HG03571 (cell line): ENCODE data around the gene H2BK1.

Source experiments
- ATAC-seq: cut with Tn5 transposase; IDR thresholded peaks from one replicate; pipeline ENCODE4 v1.9.1; 2021; ENCODE audit not compliant: unreplicated experiment

The H2BK1 gene

DNA sequence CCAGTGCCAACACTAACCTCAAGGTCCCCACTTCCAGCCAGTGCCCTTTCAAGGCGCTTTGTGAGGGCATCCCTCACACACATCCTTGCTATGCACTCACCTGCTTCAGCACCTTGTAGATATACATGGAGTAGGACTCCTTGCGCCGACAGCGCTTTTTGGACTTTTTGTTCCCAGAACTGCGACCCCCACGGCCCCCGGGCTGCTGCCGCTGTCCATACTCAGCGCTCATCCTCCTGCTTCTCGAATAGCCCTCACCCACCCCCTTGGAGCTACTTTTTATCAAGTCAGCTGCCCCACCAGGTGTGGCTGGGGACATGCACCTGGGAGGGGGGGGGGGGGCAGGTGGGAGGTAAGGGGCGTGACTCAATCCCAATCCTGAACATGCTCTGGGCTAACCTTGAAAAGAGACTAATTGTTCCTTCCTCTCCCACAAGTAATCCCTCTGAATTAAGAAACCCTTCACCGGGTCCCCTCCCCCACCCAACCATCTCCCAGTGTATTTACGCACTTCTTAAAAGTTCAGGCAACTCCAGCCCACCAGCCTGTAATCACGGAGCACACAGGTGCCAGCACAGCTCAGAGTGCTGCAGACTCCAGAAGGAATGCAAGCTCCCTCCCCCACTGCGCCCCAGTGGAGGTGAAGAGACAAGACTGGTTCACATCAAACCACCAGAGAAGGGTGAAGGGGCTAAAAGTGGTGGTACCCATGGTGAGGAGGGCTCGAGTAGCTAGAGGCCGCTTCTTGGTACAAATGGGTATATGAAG lies at the start of gene H2BK1:
H2BK1 (minus strand) TSS at position 402 of the 768 bp plus-strand sequence; CDS start at position 232, 170 bp downstream.
- ATAC-seq: no peak

DNA sequence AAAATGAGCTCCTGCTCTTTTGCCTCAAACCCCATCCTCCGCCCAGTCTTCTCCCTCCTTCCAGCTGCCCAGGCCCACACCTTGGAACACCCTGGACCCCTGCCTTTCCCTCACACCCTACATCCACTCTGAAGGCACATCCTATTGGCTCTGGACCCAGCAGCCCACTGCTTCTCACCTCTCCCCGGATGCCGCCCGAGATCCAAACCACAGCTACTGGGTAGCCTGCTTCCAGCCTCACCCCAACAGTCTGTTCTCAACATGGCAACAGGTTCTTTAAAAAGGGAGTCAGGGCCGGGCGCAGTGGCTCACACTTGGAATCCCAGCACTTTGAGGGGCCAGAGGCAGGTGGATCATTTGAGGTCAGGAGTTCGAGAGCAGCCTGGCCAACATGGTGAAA lies 47.7 kb upstream of the H2BK1 start:
- ATAC-seq: no peak

DNA sequence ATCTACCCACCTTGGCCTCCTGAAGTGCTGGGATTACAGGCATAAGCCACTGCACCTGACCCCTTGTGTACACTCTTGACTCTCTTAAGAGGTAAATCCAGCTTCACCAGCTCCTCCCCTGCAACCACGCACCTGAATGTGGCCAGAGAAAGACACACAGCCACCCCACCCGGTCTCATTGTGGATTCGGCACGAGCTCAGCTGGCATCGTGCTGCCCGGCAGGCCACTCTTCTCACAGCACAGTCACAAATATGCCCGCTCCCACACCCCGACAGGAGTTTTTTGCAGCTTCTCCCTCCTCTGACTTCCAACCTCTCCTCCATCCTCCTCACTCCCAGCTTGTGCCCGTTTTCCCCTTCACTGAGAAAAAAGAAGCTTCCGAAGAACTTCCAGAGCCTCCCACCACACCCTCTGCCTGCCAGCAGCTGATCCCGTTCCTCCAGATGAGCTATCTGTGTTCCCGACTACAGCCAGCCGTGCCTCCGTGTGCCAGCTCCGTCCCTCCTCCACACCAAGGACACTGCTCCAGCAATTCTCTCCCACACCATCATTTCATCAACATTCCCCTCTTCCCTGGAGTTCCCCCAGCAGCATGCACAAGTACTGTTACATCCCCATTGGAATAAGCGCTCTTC lies 46.2 kb upstream of the H2BK1 start:
- no peak for ATAC-seq

DNA sequence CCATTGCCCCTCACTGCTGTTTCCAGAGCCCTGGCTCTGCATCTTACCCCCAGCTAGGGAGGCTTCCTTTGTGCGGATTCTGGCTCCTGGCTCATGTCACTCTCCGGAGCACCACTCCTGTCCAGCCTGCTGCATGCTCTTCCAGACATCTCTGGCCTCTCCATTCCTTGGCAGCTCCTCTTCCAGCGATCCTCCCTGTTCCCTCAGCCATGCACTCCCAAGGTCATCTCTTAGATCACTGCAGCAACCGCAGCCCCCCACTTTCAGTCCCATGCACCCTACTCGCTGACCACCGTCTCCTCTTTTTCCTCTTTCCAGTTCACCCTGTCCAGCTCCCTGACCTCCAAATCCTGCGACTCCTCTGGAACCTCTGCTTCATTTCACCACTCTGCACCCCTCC lies 45.1 kb upstream of the H2BK1 start:
- no peak for ATAC-seq

DNA sequence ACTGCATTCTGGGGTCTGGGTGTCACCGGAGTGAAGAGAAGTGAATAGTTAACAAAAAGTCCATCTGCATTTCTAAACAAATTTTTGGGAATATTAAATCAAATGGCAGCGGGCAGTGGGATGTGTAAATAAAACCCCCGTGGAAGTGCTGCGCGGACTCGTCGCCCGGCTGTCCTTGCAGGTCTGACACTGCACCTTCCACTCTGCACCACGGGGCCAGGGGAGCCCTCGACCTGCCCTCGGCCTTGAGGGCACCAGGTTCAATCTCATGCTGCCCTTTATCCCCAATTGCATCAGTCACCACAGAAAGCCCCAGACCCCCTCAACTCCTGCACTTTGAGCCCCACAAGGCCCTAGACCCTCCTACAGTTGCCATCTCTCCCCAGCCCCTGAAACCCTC lies 44.6 kb upstream of the H2BK1 start:
- no peak for ATAC-seq

DNA sequence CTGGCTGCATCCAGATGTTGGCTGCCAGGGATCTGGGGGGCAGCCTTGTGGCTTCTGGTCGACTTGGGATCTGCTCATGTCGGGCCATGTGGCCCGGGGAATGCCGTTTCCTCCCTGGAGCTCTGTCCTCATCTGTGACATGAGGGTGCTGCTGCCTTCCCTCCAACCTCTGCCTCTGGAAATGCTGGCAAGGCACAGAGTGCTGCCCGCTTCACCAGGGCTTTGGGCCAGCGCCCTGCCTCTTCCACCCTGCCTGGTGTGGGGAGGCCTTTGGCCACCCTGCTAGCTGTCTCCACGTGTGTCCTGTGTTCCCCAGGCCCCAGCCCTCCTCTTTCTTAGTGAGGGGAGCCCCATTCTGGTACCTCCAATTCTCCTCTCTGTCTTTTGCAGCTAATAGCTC lies 44.0 kb upstream of the H2BK1 start:
- ATAC-seq: no peak

DNA sequence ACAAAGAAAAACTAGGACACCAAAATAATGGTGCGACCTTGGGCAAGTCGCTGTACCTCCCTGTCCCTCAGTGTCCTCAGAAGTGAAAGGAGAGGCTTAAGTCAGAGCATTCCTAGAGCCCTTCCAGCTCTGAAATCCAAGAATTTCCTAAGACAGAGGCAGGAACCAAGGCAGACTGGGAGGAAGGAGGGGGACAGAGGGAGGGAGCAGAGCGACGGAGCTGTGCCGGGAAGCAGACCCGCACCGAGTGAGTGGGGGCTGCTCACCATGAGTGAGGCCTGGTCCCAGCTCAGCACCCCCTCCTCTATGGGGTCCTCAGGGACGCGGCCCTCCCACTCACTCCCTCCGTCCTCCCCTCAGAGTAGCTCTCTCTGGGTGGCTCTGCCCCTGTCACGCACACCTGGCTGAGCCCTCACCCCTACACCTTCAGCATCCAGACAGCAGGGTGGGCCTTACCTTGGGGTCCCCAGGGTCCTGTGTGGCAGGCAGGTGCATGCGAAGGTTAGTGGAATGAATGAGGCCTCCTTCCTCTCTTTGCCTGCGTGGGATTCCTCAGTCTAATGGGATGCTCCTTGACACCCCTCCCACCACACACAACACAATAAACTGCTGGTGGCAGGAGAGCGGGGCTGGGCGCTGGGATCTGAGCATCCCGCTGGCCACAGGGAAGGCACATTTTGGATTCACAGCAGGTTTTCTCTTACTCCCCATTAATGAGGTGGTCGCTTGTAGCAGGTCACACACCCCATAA lies 42.8 kb upstream of the H2BK1 start:
- no peak for ATAC-seq

DNA sequence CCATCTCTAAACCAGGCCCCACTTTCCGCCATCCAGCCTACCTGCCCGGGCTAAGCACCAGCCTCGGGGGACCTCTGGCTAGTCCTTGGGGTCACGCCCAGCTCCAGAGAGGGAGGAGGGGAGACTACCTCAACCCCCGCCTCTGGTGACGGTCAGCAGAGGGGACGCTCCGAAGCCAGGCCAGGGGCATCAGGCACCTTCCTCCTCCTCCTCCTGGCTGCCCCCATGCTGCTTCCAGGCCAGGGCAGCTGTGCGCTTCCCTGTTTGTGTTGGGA lies 42.2 kb upstream of the H2BK1 start:
- ATAC-seq: no peak

DNA sequence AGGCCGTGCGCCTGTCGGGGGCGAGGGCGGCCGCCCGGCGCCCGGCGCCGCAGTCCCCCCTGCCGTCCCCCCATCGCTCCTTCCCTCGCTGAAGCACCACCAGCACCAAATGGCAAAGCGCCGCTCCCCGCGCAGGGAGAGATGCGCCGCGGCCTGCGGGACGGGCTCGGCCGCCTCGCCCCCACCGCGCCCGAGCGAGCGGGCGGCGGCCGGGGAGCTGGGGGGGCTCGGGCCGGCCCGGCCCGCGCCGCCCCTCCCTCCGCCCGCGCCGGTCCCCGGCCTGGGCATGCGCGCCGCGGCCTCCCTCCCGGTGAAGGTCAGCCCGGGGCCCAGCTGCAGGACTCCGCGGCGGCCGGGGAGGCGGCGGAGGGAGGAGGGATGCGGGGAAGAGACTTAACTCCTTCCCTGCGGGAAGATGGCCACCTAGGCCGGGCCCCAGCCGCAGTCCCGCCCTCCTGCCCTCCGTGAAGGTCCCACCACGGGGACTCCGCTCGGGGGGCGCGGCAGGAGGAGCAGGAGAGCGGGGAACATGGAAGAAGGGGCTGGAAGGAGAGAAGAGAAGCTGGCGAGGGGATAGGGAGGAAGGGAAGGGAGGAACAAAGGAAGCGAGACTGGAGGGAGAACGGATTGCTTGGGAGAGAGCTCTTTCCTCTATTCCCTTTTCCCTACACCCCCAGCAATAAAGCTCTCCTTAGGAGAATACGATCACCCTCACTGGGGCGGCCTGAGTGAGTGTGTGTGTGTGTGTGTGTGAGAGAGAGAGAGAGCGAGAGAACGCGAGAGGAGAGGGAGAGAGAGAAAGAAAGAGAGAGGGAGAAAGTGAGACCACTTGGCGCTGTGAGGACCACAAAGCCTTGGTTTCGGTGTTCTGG lies 41.6 kb upstream of the H2BK1 start:
- no peak for ATAC-seq

DNA sequence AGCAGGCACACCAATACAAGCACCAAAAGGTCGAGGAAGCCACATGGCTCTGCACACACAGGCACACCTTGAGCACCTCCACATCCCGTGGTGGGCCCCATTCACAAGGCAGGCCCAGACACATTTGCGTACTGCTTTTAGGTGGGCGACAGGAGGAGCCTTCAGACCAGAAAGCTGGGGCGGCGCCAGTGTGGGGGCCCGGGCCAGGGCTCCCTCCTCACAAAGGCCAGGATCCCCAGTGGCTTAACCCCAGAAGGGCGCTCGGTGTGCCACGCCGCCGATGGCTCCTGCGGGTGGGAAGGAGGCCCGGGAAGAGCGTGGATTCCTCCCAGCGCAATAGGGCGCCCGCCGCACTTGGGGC lies 41.0 kb upstream of the H2BK1 start:
- ATAC-seq: no peak

DNA sequence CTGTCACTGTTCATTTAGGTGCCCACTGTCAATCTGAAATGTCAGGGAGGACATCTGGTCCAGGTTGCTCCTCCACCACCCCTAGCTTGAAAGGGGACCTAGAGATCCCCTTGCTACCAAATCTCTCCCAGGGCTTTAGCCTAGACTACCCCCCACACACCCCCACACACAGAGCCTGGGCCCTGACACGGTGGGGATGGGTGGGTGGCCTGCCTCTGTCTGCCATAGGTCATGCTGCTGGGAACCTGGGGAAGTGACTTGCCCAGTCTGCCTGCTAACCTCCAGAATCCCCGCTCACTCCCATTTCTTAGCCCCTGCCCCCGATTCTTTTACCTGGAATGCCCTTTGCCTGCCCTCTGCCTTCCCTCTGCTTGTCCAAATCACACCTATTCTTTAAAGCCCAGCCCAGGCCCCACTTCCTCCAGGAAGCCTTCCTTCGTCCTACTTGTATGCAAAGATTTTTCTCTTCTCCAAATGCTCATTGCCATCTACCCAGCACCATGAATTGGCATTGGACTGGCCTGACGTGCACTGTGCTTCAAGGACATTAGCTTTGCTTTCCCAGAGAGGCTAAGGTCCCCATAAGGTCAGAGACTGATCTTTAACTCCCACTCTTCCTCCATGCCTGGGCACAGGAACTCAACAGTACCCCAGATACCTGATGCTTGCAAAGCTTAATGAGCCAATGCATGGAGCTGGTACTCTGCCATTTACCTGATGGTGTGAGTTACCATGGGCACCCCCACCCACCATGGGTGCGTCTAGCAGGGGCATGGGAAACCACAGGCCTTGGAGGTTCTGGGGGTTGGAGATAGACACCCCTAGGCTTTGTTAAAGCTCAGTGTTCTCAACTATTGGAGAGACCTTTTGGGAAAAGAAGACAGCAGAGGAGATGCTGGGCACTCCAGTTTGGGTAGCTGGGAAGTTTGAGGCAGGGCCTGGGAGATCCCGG lies 40.2 kb upstream of the H2BK1 start:
- ATAC-seq: no peak

DNA sequence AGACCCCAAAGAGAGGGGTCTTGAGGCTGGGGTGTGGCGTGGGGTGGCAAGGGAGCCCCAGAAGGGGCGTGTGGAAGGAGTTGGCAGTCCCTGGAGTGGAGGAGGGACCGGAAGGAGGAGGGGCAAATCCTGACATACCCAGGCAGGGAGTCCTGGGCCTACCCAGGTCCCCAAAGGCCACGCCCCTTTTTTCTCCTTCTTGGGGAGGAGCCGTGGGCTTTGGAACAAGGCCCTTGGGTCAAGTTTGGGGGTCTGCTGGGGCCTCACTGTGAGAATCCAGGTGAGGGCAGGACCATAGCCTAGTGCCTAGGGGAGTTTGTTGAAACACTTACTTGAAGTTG lies 39.4 kb upstream of the H2BK1 start:
- ATAC-seq: no peak

DNA sequence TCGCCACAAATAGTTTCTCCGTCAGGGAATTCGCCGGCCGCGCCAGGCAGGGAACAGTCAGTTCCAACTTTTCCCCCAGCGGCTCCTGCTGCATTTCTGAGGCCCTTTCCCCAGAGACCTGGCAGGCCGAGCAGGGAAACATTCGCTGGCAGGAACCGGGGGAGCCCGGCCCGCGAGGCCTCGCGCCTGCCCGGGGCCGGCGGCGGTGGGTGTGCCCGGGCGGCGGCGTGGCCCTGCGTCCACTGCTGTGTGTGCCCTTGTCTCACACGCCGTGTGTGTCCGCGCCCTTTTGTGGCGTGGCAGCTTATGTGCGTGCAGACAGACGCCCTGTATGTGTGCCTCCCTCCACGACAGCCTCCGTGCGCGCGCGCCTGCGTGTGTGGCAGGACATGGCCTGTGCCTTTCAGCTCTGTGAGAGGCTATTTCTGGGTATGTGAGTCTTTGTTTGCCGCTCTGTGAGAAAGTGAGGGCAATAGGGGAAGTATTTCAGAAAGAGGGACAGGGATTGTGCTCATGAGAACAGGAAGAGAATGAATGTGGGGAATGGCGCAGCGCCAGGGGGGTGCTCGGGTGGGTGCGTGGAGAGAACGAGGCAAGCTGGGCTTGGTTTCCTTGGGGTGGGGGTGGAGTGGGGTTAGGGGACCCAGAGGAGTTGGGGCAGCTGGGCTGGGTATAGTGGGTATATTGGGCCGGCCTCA lies 38.9 kb upstream of the H2BK1 start:
- ATAC-seq: no peak

DNA sequence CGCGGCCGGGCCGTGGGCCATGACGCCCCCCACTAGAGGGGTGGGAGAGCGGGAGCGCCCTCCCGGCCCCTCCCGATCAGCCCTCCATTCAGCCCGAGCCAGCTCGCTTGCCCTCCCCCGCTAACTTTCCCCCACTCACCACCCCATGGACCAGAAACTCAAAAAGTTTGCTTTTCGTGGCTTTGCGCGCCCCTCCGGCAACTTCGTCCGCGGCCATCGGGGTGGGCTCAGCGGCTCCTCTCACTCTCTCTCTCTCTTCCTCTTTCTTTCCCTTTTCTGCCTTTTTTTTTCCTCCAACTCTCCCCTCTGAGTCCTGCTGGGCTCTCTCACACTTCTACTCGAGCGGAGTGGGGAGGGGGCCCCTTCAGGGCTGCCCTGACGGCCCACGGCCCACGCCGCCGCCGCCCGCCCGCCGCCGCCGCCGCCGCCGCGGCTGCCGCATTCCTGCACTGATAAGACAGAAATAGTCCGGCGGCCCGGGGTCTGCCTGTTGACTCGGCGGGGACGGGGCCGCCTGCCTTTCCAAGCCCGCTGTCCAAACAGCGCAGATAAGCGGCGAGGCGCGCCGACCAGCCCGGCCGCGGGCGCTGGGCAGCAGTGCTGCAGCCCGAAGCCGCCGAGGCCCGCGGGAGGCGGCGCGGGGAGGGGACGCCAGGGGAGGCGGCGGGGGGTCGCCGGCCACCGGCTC lies 38.2 kb upstream of the H2BK1 start, which contains the start of gene SMARCD3:
SMARCD3 (minus strand) TSS at position 349 of the 688 bp plus-strand sequence; CDS start at position 217, 132 bp downstream.
- no peak for ATAC-seq

DNA sequence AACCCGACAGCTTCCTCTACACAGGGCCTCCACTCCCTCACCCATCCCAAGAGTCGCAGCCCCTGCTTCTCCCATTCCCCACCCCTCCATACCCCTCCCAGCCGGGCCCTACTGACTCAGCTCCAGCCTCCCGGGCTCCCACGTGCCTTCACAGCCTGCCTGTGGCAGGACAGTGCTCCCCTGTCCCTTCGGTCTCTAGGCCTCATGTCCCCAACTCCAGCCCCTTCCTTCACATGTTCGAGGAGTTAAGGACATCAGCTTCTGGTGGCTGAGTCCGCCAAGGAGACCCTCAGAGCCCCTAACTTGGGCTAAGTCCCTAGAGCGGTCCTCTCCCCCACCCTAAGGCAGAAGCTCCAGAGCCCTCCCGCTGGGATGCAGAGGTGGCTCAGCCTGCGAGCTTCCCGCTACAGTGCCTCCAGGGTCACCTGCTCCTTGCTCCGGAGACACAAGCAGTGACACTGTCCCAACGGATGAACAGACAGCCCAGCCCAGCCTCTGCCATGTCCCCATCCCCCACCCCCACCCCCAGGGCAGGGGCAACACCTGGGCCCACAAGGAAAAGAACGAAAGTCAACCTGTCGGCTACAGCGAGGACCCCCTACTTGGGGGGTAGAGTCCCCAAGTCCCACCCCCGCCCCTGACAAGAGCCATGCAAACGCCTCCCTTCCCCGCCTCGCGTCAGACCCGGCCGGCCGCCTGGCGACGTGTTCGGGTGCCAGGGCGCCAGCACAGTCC lies 37.5 kb upstream of the H2BK1 start:
- no peak for ATAC-seq

DNA sequence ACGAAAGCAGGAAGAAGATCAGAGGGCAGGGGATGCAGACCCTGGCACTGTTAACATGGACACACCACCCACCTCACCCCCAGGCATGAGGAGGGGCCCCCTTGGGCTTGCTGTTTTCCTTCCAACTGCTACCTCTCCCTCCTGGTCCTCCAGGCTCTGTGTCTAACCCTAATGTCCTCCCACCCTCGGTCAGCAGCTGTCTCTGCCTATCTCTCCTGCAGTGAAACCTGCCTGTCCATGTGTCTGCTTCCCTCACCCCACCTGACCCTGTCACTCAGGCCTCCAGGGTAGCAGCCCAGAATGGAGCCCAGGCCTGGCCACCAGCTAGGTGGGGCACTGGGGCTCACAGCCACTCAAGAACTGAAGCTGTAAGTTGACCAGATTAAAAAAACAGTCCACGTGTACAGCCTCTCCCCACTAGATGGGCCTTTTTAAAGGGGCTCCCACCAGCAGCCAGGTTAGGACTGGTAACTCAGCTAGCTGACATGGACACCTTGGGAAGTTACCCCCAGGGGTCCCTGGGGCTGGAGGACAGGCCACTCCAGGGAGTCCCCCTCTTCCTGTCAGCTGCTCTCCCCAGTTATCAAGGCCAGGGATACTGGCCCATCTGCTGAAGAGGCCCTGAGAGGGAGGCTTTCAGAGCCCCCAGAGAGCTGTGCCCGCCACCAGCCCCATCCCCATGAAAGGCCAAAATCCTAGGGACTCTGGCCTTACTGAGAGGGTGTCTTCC lies 36.7 kb upstream of the H2BK1 start:
- ATAC-seq: no peak

DNA sequence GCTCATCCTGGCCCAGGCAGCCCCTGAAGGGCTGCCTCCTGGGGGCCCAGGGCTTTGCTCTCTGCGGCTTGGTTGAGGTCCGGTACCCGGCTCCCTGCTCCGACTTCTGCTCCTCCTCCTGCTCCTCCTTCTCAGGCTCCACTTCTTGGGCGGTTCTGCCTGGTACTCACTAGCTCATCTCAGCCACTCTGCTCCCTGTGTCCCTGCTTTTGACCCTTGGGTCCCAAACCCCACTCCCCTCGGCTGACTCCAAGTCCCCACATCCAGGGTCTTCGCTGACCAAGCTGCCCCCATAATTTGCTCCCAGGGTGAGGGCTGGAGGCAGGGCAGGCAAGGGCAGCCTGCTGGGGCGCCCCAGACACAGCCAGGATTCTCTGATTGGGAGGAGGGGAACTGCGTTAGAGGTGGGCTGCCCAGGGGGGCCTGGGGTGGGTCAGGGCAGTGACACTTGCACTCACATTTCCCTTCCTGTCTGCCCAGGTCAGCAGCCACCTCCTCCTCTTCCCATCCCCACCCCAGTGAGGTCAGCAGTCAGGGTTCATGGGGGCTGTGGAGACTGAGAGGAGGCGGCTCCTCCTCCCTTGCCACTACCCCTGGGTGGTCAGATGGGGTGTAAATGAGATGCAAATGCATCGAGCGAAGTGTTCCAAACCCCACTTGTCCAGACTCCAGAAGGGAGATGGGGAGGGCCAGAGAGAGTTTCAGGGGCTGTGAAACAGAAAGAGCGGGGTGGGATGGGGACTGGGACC lies 36.0 kb upstream of the H2BK1 start:
- no peak for ATAC-seq
